Body of pancreas (tissue), 4 donors: Measurements from ENCODE around the gene IL1RN. TPM values are rescaled to one million over a fixed set of nuclear protein-coding genes. Genes with fewer than 3 reads are reported as not detected.

Experiments used
- ATAC-seq: fragments of 150-250 bp; one replicate; pipeline ENCODE4 v1.9.1; 2016
- DNase-seq, 4 donors: peaks; one replicate each; pipeline ENCODE4 v3.0.0-alpha.2; 2019
- H3K27ac ChIP-seq, 4 donors: fragments of 200-600 bp; sonication (generic); 1 replicate in 3 of 4; 2 replicates in 1 of 4; pipeline versions ENCODE4 v1.5.1 to v1.6.1; 2016 to 2019; ENCODE audit warnings: mild to moderate bottlenecking in 1 of 4, mixed read lengths in 1 of 4, moderate library complexity in 1 of 4
- H3K27me3 ChIP-seq, 2 donors: fragments of 200-600 bp; sonication (generic); one replicate each; pipeline ENCODE4 v1.6.0; 2016; ENCODE audit warnings: mild to moderate bottlenecking in 1 of 2
- H3K36me3 ChIP-seq, 2 donors: fragments of 200-600 bp; sonication (generic); replicated peaks in 1 of 2; 2 replicates each; pipeline ENCODE4 v1.5.1; 2016; ENCODE audit warnings: low read depth in 2 of 2; ENCODE audit not compliant: insufficient read depth in 1 of 2
- H3K4me1 ChIP-seq: fragments of 200-600 bp; sonication (generic); one replicate; pipeline ENCODE4 v1.6.0; 2016
- H3K4me3 ChIP-seq, 2 donors: fragments of 200-600 bp; sonication (generic); 1 replicate in 1 of 2; 2 replicates in 1 of 2; pipeline ENCODE4 v1.5.1; 2016 to 2019
- H3K9me3 ChIP-seq, 3 donors: fragments of 200-600 bp; sonication (generic); 1 replicate in 2 of 3; 2 replicates in 1 of 3; pipeline ENCODE4 v1.5.1; 2016
- POLR2A ChIP-seq, 3 donors: fragments of 450-650 bp; IDR thresholded peaks; one replicate each; pipeline ENCODE4 v1.6.1; 2016; ENCODE audit warnings: antibody characterized with exemption in 3 of 3, mild to moderate bottlenecking in 2 of 3
- WGBS, 2 donors: methylation state at CpG; one replicate each; pipeline ENCODE4 v1.1.5; 2017; 5-methylcytosine and 5-hydroxymethylcytosine counted together
- intact Hi-C: fragments of 100-400 bp; cut with DNase I; formaldehyde crosslinking; loops from one replicate; pipeline ENCODE4 v1.15.1; 2023
- total RNA-seq, 2 donors: library from RNA; depleted of rRNA; stranded (reverse); fragments of >200 nt; gene quantifications; one replicate each; pipeline ENCODE4 v1.1.0, GENCODE V29; 2016
- TF ChIP-seq, protein P1 (sequence below), 7 experiments: fragments of 450-650 bp in 4 of 7; fragments of 200-600 bp in 3 of 7; sonication (generic) in 3 of 7; IDR thresholded peaks; one replicate each; pipeline ENCODE4 v1.5.1; 2016 to 2019; ENCODE audit warnings: antibody characterized with exemption in 7 of 7

The IL1RN gene
- total RNA-seq, 2 donors from 2014 or later = 0.78 TPM; not detected in 1

DNA sequence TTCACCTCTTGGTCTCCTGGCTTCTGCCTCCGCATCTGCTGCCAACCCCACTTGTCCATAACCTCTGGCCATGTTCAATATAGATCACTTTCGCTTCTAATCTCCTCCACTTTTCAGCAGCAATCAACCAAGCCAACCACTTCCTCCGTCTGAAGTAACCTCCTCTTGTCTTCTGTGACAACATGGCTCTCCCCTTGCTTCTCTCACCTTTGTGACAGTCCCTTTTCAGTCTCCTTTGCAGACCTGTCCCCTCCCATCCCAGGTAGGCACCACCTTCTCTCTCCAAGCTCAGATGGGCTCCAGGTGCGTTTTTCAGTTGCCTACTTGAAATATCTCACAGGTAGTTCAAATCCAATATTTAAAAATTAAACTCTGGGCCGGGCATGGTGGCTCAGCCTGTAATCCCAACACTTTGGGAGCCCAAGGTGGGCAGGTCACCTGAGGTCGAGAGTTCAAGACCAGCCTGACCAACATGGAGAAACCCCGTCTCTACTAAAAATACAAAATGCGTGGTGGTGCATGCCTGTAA is 41.7 kb downstream of the IL1RN start:
- peak overlapping the region in 2 of 4 donors; percentile 80 to 91 for H3K27ac ChIP-seq
- intact Hi-C loops = no loop called here
- no peak for ATAC-seq
- H3K4me3 ChIP-seq = no peak overlapping the region
- H3K9me3 ChIP-seq = no peaks in the 10 kb centered on the region
- TF ChIP-seq, protein P1, sequence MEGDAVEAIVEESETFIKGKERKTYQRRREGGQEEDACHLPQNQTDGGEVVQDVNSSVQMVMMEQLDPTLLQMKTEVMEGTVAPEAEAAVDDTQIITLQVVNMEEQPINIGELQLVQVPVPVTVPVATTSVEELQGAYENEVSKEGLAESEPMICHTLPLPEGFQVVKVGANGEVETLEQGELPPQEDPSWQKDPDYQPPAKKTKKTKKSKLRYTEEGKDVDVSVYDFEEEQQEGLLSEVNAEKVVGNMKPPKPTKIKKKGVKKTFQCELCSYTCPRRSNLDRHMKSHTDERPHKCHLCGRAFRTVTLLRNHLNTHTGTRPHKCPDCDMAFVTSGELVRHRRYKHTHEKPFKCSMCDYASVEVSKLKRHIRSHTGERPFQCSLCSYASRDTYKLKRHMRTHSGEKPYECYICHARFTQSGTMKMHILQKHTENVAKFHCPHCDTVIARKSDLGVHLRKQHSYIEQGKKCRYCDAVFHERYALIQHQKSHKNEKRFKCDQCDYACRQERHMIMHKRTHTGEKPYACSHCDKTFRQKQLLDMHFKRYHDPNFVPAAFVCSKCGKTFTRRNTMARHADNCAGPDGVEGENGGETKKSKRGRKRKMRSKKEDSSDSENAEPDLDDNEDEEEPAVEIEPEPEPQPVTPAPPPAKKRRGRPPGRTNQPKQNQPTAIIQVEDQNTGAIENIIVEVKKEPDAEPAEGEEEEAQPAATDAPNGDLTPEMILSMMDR (IDR thresholded peaks at IDR 0.05) = no peak
- TF ChIP-seq POLR2A (IDR thresholded peaks at IDR 0.05) = no peak
- no peaks in the 10 kb centered on the region for H3K27me3 ChIP-seq
- DNase-seq = peak in 2 of 4 donors; percentile 6 to 7
- peaks cover 44% of the 10 kb centered on the region for H3K4me1 ChIP-seq
- 89 to 92% methylated on average over 8 of the region's 8 CpGs for WGBS, 2 donors
- no peaks in the 10 kb centered on the region for H3K36me3 ChIP-seq

DNA sequence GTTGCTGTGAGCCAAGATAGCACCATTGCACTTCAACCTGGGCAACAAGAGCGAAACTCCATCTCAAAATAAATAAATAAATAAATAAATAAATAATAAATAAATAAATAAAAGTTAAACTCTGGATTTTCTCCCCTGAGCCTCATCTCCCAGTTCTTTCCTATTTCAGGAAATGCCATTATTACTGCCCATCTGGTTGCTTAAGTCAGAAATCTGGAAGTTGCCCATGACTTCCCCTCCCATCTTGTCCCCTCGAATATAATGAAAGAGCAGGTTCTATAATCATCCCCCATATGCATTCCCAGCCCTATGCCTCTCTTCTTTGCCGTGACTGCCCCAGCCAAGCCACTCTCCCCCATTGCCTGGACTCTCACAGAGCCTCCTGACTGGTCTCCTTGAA is 42.2 kb downstream of the IL1RN start:
- Histone ChIP-seq H3K27ac (no peak overlapping the region), H3K27me3 (no peaks in the 10 kb centered on the region), H3K4me1 (peaks cover 44% of the 10 kb centered on the region), H3K36me3 (no peaks in the 10 kb centered on the region), H3K9me3 (no peaks in the 10 kb centered on the region), H3K4me3 (no peak overlapping the region)
- ATAC-seq (no peak), DNase-seq (no peak)
- intact Hi-C loops = no loop called here
- no peak for TF ChIP-seq POLR2A (IDR thresholded peaks at IDR 0.05)
- TF ChIP-seq, protein P1 (IDR thresholded peaks at IDR 0.05) = no peak
- 95 to 98% methylated on average over 3 of the region's 3 CpGs for WGBS, 2 donors

DNA sequence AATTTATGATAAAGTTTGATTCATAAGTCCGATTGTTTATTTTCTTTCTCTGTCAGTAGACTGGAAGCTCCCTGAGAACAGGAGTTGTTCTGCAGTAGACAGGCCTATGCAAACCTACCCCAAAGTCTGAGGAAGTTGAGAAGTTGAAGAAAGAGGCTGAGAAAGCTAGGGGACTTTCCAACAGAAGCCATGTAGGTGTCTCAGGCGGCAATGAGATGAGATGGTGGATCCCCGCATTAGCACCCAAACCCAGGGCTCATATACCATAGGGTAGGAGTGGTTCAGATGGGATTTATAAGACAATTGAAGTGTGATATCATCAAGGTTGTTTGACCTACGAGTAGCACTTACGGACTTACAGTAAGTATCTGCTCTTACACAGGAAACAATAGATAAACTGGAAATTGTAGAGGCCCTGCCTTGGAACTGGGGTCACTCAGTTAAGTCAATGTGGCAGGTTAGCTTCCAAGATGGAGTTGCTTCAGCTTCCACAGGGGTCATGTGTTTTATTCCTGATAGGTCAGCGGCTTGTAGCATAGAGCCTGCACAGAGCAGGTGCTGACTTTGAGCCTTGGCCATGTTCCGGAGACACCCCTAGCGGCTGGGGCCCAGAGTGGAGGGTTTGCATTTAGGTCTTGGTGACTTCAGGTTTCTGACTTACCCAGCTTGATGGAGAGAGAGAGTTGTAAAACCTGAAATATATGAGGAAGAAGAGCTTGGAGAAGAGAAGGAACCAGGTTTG is 44.1 kb downstream of the IL1RN start:
- Histone ChIP-seq H3K36me3 (no peaks in the 10 kb centered on the region), H3K4me3 (no peak overlapping the region), H3K9me3 (no peaks in the 10 kb centered on the region), H3K4me1 (peaks cover 26% of the 10 kb centered on the region), H3K27me3 (no peaks in the 10 kb centered on the region), H3K27ac (no peak overlapping the region)
- 94% methylated on average over 8 of the region's 8 CpGs for WGBS, 2 donors
- no peak for DNase-seq
- intact Hi-C loops = no loop called here
- no peak for TF ChIP-seq POLR2A (IDR thresholded peaks at IDR 0.05)
- TF ChIP-seq, protein P1 (IDR thresholded peaks at IDR 0.05) = no peak
- ATAC-seq = no peak

DNA sequence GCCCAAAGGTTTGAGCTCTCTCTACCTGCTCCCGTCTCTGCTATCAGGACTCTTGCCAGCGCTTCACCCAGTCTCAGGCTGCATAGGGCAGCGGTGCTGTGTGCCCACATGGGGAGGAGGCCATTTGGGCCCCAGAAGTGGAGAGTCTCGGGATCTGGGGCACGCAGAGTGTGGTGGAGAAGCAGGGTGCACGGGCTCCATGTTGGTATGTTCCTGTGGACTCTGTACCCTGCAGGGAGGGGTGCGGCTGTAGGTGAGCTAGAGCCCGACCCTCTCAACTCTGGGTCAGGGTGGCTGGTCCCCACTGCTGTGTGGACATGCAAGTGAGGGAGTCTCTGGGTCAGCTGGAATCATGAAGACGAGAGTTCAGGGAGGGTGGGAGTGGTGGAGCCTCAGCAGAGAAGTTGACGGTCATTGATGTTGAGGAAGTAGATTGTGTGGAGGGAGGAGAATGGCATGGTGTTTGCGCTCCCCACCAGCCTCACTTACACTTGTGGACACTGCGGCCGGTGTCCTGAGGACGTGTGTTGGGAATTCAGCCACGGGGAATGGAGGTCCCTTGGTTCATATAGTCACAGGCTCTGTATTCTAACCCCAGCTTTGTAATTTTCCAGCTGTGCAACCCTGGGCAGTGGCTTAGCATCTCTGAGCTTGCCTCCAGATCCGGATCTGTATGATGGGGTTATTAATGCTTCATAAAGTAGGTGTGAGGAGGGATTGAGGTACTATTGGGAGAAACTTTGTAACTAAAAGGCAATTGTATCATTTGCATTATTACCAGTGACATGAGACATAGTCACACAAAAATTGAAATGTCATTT is 45.5 kb downstream of the IL1RN start:
- Histone ChIP-seq H3K4me3 (no peak overlapping the region), H3K9me3 (no peaks in the 10 kb centered on the region), H3K27ac (no peak overlapping the region), H3K36me3 (no peaks in the 10 kb centered on the region), H3K27me3 (no peaks in the 10 kb centered on the region), H3K4me1 (peaks cover 12% of the 10 kb centered on the region)
- 90 to 92% methylated on average over 15 to 16 of the region's 16 CpGs for WGBS, 2 donors
- intact Hi-C loops = no loop called here
- DNase-seq (peak in 1 of 4 donors; percentile 1), ATAC-seq (no peak)
- TF ChIP-seq, protein P1 (IDR thresholded peaks at IDR 0.05) = no peak
- TF ChIP-seq POLR2A (IDR thresholded peaks at IDR 0.05) = no peak
